ENCODE results near the gene LRRC25.
"Not testable (repeated sequence)": the region's sequence is repeated elsewhere in the genome, so short reads cannot be mapped to it uniquely, and the experiment has no call there.

The LRRC25 gene

DNA sequence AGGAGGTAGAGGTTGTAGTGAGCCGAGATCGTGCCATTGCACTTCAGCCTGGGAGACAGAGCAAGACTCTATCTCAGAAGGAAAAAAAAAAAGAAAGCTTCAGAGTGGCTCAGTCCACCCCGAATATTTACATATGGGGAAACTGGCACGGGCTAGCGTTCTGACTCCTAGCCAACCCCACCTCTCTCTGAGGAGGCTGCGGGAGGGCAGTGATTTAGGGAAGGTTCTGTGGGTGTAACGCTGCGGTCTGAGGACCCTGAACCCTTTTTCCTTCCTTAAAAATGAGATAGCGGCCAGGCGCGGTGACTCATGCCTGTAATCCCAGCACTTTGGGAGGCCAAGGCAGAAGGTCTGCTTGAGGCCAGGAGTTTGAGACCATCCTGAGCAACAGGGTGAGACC lies 5.0 kb downstream of the LRRC25 start:
- peak; percentile 50 for DNase-seq (ENCODE audit: insufficient read length, low spot score)
- FAIRE-seq = no peak
- no peak for TF ChIP-seq POLR2A (IDR thresholded peaks at IDR 0.05; ENCODE audit: low read depth, low read length)

DNA sequence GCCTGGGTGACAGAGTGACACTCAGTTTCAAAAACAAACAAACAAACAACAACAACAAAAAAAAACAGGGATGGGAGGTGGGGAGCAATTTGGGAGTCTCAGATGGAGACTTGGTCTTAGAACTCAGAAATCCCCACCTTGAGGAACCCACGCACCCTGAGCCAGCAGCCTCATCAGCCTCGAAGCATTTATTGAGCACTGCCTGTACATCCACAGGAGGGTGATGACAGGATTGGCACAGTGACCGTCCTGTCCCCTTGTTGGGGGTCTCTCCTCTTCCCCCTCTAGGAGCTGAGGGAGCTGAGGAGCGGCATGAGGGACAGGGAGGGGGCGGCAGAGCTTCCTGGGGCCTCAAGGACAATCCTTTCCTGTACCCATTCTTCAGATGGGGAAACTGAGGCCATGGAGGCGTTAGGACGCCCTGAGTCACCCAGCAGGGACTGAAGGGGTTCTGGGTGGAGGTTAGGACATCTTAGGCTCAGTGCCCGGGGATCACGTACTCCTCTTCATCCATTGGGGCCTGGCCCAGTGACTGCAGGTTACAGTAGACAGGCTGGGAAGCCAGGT lies 5.8 kb downstream of the LRRC25 start:
- TF ChIP-seq POLR2A (IDR thresholded peaks at IDR 0.05; ENCODE audit: low read depth, low read length) = no peak
- FAIRE-seq (no peak), DNase-seq (ENCODE audit: insufficient read length, low spot score) (no peak)

DNA sequence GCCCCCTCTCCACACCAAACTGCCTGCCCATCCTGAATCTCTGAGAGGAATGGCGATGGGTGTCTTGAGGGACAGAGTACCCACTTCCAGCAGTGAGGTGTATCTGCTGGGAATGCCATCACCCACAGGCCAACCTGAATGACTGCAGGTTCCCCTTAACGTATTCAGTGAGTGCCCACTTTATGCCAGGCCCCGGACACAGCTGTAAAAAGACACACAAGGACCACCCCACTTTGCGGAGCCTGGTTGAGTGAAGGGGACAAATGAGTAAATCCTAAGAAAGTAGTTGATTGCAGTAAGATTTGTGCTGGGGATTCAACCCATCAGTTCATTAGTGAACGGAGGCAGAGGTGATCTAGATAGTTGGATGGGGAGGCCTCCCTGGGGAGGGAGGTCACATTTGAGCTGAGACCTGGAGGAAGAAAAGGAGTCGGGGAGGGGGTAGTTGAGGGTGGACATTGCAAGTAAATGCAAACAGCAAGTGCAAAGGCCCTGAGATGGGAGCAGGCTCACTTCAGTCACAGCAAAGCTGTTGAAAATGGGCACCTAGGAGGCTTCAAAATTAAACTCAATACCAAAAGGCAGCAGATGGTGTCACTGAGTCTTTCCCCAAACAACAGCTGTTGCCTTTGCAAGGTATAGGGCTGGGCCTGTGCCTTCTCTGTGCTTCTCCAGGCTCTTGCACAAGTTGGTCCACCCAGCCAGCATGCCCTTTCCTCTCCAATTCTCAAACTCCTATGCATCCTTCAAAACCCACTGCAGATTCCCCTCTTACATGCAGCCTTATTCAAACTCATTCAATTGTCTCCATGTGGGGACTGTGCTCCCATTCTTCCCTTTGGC lies 7.1 kb downstream of the LRRC25 start:
- DNase-seq (ENCODE audit: insufficient read length, low spot score) (no peak), FAIRE-seq (no peak)
- no peak for TF ChIP-seq POLR2A (IDR thresholded peaks at IDR 0.05; ENCODE audit: low read depth, low read length)

DNA sequence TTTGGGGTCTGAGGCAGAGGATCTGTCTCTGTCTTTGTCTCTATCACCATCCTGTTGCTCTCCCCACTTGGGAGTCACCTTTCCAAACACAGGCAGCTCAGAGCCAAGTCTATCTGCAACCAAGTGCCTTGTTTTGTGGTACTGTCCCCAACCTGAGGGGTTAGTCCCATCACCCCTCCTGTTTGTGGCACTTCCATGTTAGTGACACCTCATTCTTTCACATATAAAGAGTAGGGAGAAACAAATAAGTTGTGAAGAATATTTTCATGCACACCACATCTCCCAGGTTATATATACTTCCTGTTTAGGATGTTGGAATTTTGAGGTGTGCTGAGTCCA lies 7.7 kb downstream of the LRRC25 start:
- no peak for DNase-seq (ENCODE audit: insufficient read length, low spot score)
- no peak for FAIRE-seq

DNA sequence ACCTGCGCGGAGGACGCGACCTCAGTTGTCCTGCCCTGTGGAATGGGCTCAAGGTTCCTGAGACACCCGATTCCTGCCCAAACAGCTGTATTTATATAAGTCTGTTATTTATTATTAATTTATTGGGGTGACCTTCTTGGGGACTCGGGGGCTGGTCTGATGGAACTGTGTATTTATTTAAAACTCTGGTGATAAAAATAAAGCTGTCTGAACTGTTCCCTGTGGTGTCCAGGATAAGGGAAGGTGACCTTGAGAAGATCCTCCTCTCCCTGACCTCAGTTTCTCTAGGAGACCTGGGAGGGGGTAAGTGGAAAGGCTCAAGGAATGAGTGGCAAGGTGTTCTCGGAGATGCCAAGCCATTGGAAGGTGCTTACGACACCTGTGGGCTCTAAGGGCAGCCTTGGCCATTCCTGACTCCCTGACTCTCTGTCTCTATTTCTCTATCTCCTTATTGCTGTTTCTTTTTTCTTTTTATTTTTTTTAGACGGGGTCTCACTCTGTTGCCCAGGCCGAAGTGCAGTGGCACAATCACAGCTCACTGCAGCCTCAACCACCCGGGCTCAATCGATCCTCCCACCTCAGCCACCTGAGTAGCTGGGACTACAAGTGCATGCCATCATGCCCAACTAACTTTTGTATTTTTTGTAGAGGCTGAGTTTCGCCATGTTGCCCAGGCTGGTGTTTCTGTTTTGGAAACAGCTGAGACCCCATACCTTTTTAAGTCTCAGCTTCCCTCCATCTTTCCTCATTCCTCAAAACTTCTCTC lies 8.3 kb downstream of the LRRC25 start:
- DNase-seq (ENCODE audit: insufficient read length, low spot score) = no peak
- no peak for FAIRE-seq
- TF ChIP-seq POLR2A (IDR thresholded peaks at IDR 0.05; ENCODE audit: low read depth, low read length) = no peak

More for the DNA sequence above, 7.7 kb downstream of the LRRC25 start:
- TF ChIP-seq POLR2A (IDR thresholded peaks at IDR 0.05; ENCODE audit: low read depth, low read length) = no peak

DNA sequence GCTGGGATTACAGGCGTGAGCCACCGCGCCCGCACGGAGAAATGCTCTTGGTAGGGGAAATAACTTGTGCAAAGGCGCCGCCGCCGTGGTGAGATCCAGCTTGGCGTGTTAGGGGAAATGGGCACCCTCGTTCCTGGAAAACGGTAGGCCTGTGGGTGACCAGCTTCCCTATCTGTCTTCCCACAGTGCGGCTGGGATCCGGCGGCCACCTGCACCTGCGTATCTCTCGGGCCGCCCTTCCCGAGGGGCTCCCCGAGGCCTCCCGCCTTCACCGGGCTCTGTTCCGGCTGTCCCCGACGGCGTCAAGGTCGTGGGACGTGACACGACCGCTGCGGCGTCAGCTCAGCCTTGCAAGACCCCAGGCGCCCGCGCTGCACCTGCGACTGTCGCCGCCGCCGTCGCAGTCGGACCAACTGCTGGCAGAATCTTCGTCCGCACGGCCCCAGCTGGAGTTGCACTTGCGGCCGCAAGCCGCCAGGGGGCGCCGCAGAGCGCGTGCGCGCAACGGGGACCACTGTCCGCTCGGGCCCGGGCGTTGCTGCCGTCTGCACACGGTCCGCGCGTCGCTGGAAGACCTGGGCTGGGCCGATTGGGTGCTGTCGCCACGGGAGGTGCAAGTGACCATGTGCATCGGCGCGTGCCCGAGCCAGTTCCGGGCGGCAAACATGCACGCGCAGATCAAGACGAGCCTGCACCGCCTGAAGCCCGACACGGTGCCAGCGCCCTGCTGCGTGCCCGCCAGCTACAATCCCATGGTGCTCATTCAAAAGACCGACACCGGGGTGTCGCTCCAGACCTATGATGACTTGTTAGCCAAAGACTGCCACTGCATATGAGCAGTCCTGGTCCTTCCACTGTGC lies 9.1 kb downstream of the LRRC25 start:
- no peak for TF ChIP-seq POLR2A (IDR thresholded peaks at IDR 0.05; ENCODE audit: low read depth, low read length)
- no peak for FAIRE-seq
- DNase-seq (ENCODE audit: insufficient read length, low spot score) = peak; percentile 68

DNA sequence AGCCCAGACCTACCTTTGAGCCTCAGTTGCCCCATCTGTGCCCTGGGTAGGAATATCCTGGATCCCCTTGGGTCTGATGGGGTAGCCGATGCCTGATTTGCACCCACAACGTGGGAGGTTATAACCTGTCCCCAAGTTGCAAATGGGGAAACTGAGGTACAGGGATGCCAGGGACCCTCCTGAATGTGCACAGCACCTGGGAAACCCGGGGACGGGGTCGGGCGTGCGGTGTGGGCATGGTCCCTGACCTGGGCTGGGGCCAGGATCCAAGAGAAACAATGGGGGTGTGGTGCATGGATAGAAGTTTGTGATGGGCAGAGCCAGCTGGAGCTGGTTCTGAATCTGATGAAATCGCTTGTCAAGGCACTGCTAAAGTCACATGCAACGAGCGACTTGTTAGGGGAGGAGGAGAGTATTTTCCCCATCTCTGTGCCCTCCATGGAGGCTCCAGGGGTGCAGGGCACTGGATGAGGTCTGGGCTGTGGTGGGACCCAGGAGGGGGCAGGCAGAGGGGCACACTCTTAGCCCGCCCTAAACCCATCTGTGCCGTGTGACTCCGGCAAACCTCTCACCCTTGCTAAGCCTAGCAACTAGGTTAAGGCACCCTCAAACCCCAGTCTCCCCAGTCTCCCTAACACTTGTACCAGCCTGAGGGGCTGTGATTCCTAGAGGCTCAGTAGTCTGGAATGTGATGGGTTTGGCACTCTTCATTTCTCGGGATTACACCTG lies 10.7 kb downstream of the LRRC25 start:
- TF ChIP-seq POLR2A (IDR thresholded peaks at IDR 0.05; ENCODE audit: low read depth, low read length) = no peak
- DNase-seq (ENCODE audit: insufficient read length, low spot score) (no peak), FAIRE-seq (no peak)

DNA sequence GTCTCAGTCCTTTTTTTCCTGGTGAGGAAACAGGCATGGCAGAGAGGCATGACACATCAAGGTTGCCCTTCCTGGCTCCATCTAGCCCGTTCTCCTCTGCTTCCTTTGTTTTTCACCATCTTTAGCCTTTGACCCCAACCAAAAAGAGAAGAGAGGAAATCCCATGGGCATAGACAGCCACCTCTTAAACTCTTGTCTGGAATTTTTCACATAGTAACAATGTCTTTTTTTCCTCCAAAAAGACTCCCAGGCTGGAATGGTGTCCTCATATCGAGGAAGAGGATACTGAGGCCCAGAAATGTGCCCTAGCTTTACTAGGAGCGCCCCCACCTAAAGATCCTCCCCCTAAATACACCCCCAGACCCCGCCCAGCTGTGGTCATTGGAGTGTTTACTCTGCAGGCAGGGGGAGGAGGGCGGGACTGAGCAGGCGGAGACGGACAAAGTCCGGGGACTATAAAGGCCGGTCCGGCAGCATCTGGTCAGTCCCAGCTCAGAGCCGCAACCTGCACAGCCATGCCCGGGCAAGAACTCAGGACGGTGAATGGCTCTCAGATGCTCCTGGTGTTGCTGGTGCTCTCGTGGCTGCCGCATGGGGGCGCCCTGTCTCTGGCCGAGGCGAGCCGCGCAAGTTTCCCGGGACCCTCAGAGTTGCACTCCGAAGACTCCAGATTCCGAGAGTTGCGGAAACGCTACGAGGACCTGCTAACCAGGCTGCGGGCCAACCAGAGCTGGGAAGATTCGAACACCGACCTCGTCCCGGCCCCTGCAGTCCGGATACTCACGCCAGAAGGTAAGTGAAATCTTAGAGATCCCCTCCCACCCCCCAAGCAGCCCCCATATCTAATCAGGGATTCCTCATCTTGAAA lies 11.5 kb downstream of the LRRC25 start, which contains the start of gene GDF15:
Gene GDF15, plus strand, starts transcription at position 484 of the 868 bp plus-strand sequence. Its CDS starts 32 bp downstream, at position 516.
- TF ChIP-seq POLR2A (IDR thresholded peaks at IDR 0.05; ENCODE audit: low read depth, low read length) = peak; percentile 55
- FAIRE-seq (no peak), DNase-seq (ENCODE audit: insufficient read length, low spot score) (peak; percentile 78)

DNA sequence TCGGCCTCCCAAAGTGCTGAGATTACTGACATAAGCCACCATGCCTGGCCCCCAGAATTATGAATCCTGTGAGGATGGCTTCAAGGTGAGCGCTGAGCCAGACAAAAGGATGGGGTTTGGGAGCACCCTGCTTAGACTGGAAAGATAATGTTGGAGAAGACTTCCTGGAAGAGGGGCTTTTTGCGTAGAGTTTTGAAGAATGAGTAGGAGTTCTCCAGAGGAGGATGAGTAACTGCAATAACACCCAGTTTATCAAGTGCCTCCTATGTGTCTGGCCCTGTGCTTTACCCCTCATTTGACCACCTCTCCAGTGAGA lies 12.1 kb downstream of the LRRC25 start:
- FAIRE-seq (no peak), DNase-seq (ENCODE audit: insufficient read length, low spot score) (no peak)
- no peak for TF ChIP-seq POLR2A (IDR thresholded peaks at IDR 0.05; ENCODE audit: low read depth, low read length)

DNA sequence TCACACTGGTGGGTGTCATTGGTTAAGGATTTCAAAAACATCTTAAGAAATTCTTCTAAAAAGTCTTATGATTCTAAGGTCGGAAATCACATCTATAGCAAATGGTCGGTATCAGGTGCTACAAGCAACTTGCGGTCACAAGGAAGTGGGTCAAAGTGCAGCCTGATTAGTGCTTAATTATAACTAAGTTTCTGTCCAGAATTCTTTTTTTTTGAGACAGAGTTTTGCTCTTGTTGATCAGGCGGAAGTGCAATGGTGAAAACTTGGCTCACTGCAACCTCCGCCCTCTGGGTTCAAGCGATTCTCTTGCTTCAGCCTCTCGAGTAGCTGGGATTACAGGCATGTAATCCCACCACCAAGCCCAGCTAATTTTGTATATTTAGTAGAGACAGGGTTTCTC lies 12.6 kb downstream of the LRRC25 start:
- no peak for FAIRE-seq
- DNase-seq (ENCODE audit: insufficient read length, low spot score) = no peak
- no peak for TF ChIP-seq POLR2A (IDR thresholded peaks at IDR 0.05; ENCODE audit: low read depth, low read length)

DNA sequence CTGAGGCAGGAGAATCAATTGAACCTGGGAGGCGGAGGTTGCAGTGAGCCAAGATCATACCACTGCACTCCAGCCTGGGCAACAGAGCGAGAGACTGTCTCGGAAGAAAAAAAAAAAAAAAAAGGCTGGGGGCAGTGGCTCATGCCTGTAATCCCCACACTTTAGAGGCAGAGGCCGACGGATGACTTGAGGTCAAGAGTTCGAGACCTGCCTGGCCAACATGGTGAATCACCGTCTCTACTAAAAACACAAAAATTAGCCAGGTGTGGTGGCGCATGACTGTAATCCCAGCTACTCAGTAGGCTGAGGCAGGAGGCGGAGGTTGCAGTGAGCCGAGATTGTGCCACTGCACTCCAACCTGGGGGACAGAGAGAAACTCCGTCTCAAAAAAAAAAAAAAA lies 13.8 kb downstream of the LRRC25 start:
- not testable (repeated sequence) for DNase-seq (ENCODE audit: insufficient read length, low spot score); FAIRE-seq

DNA sequence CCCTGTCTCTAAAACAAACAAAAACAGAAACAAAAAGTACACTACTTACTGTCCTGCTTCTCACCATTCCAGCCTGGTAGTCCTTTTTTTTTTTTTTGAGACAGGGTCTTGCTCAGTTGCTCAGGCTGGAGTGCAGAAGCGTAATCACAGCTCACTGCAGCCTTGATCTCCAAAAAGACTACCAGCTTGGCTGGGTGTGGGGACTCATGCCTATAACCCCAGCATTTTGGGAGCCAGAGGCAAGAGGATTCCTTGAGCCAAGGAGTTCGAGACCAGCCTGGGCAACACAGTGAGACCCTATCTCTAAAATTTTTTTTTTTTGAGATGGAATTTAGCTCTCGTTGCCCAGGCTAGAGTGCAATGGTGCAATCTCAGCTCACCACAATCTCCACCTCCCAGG lies 16.6 kb downstream of the LRRC25 start:
- TF ChIP-seq POLR2A (IDR thresholded peaks at IDR 0.05; ENCODE audit: low read depth, low read length) = no peak
- FAIRE-seq (no peak), DNase-seq (ENCODE audit: insufficient read length, low spot score) (no peak)
